Right forelimb (tissue), 1 donor: ENCODE measurements around the gene APOL1.
A peak's percentile ranks its signal among the peaks of the same experiment; 100 is the strongest.
"Not testable (repeated sequence)": the region's sequence is repeated elsewhere in the genome, so short reads cannot be mapped to it uniquely, and the experiment has no call there.

ENCODE experiments used
- DNase-seq: peaks from one replicate; pipeline ENCODE4 v3.0.0-alpha.2; 2018

APOL1 gene

DNA sequence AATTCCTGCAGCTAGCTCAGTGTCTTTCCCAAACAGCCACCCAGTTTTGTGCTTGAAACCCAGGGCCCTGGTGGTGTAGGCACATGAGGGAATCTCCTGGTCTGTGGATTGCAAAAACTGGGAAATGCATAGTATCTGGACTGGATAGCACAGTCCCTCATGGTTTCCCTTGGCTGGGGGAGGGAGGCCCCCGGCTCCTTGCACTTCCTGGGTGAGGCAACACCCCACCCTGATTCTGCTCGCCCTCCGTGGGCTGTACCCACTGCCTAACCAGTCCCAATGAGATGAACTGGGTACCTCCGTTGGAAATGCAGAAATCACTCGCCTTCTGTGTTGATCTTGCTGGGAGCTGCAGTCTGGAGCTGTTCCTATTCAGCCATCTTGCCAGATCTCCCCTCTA lies 19.0 kb downstream of the APOL1 start:
- not testable (repeated sequence) for DNase-seq

DNA sequence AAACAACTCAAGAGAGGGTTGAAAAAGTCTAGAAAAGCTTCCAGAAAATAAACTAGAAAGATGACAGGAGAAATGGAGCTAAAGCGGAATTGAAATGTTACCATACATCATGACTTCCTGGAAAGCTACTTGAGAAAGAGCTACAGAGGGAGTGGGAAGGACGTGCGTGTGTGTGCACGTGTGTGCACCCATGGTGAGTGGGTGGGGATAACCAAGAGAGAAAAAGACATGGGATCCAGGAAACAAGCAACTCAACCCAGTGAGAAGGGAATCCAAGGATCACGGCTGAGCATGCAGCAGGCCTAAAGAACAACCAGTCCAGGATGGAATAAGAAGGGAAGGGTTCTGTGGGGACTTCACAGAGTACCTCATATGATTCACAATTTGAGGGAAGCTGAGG lies 21.6 kb downstream of the APOL1 start:
- DNase-seq: peak; percentile 3

DNA sequence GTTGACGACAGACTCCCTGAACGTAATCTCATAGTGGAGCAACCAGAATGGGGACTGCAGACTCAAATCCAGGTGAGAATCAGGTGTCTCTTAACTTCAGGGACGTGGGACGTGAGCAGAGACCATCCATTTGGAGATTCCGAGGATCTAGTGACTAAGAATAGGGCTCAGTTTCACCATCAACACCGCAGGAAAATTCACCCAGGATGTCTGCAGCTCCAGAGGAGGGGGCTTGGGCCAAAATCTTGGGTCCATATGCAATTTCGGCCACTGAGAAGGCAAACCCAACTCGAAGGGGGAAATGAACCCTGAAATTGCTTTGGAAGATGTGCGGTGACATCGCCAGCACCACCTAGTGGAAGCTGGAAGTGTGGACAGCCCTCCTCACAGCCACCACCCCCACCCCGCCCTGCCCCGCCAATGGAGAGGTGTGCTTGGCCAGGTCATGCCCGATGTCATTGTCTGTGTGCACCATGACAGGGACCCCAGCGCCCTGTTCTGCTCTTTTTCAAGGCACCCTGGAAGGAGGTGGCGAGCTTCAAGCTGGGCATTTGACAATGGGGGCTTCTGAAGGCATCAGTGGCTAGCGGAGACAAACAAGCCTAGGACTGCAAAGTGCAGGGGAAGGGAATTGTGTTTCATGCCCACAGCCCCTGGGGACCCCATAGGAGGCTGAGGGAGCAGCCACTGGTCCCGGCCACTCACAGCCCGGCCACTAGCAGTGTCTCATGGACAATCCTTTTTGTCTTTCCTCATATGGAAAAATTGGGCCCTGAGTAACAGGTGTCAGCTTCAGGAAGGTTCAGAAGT lies 24.8 kb downstream of the APOL1 start:
- peak; percentile 69 for DNase-seq

GRCh38 chr22:36279219-36279666 lies 26.3 kb downstream of the APOL1 start:
- peak; percentile 16 for DNase-seq

GRCh38 chr22:36280379-36280778 lies 27.4 kb downstream of the APOL1 start:
- peak; percentile 38 for DNase-seq

GRCh38 chr22:36281781-36282327 lies 28.9 kb downstream of the APOL1 start:
- DNase-seq: peak; percentile 34

- no peak for DNase-seq
Observed at GRCh38 chr22:36282328-36282831, 29.4 kb downstream of the APOL1 start.

GRCh38 chr22:36284171-36284571 lies 31.2 kb downstream of the APOL1 start:
- peak; percentile 17 for DNase-seq

- peak; percentile 50 for DNase-seq
Observed at GRCh38 chr22:36285017-36285416, 32.1 kb downstream of the APOL1 start.

DNA sequence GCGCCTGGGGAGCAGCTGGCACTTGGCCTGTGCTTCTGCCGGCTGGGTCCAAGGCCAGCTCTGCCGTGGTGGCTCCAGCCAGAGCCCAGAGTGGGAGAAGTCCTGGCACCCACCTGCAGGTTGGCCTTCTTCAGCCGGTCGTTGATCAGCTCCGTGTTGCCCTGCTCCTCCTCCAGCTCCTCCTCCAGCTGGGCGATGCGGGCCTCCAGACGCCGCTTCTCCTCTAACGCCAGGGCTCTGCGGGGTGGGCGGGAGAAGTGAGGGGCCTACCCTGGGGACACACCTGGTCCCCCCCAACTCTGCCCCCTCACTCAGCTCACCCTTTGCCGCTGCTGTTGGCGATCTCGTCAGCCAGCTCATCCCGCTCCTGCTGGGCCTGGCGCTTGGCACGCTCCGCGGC lies 32.6 kb downstream of the APOL1 start:
- DNase-seq: peak; percentile 43

DNA sequence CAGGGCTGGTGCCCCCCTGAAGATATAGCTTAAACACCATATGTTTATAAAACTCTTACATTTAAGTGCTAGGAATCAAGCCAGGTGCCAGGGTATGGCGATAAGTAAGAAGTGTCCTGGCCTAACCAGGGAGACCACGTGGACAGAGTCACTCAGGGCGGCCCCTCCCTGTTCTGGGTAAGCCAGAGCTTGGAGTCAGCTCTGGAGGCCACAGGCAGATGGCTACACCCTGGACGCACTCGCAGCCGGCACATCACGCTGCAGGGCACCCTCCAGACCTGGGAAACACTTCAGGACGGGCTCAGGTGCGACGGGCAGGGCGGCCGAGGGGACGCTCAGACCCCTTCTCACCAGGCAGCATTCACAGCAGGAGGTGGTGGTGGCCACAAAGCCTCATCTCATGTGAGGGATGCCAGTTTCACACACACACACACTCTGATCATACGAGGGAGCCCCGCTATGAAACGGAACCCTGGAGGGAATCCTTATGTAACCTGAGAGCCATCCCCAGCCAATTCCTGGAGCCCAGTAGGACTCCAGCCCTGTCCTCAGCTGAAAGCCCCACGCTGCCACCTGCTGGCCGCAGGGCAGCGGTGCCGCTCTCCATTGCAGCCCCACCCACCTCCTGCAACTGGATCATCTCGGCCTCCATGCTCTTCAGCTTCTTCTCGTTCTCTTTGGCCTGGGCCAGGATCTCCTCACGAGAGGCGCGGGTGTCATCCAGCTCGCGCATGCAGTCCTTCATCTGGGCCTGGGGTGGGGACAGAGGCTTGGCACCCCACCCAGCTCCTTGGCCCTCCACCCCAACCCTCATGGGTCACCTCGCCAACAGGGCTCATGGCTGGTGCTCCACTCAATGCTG lies 33.4 kb downstream of the APOL1 start:
- peak; percentile 81 for DNase-seq

DNA sequence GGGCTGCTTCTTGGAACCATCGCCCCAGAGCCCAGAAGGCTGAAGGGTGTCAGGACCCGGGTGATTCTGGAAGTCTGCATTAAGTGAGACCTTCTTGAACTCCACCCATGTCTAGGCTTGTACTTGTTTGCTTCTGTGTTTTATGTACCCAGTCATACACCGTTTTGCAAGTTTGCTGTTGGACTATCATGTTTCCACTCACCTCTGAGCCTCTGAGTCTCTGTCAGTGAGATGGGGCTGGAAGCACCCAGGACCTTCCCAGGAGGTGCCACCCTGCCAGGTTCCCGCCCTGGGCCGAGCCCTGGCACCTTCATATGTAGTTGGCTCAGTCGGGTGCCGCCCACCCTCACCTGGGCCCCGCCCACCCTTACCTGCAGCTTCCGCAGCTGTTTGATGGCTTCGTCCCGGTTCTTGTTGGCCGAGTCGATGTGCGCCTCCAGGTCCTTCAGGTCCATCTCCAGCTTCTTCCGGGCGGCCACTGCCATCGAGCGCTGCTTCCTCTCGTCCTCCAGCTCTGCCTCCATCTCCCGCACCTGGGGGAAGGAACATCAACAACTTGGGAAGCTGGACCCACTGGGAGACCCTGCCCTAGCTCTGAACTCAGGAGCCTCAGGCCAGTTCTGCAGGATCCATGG lies 35.1 kb downstream of the APOL1 start:
- peak; percentile 29 for DNase-seq

GRCh38 chr22:36288571-36289405 lies 35.9 kb downstream of the APOL1 start:
- DNase-seq: peak; percentile 38

DNA sequence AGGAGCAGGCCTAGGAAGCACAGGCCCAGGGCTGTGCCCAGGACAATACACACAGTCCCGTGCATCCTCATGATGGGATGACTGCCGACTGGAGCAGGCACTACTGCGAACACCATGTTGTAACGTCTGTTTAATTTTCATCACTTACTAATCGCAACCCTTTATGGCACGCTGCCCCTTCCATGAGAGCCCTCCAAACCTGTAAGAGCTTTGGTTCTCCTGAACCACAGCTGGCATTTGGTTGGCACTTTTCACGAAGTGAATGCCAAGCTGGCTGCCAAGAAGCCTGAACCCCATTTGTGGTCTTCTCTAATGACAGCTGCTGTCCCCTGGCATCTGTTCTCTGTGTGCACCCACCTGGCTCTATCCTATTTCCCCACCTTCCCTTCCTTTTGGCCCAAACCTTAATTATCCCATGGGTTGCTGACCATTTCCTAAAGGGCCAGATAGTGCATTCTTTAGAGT lies 36.5 kb downstream of the APOL1 start:
- DNase-seq: peak; percentile 7

DNA sequence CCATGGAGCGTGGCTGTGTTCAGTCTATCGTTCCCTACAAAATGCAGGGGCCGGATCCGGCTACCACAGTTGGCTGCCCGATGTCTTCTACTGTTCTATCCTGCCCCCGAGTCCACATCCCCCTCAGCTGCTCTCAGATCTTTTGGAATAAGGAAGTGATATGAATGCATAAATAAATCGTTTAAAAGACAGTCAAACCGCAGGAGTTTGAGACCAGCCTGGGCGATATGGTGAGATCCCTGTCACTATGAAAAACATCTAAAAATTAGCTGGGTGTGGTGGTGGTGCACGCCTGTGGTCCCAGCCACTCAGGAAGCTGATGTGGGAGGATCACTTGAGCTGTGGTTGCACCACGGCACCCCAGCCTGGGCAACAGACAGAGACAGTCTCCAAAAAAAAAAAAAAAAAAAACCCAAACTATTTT lies 37.0 kb downstream of the APOL1 start:
- not testable (repeated sequence) for DNase-seq

GRCh38 chr22:36290391-36291075 lies 37.6 kb downstream of the APOL1 start:
- DNase-seq: not testable (repeated sequence)

DNA sequence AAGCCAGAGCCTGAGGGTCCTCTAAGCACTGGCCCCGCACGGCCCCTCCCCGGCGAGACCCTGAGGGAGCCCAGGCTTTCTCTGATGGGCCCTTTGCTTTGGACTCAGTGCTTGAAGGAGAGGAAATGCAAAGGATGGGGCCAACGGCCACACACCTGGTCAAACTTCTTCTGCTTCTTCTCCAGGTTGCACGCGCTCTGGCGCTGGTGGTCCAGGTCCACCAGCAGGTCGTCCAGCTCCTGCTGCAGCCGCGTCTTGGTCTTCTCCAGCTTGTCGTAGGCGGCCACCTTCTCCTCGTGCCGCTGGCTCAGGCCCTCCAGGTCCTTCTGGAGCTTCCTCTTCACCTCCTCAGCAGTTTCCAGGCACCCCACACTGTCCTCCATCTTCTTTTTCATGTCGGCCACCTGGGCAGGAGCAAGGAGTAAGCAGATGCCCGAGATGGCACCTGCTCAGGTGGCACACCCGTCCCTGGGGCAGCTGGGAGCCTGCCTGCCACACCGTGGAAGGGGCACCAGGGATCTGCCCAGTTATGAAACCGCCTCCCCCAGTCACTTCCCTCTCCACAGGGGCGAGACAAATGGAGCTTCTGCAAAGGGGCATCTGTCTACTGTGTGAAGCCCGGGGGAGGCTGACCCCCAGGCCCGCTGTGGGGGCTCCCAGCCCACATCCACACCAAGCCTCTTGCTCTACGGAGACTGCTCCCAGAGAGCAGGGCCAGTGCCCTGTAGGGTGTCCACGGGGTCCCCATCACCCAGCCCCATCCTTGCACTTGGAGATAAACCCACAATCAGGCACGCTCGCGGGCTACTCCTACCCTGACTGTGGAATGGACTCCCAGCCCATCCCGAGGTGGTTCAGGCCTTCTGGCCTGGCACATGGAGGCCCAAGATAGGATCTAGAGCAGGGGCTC lies 39.2 kb downstream of the APOL1 start:
- DNase-seq: no peak

- DNase-seq: no peak
Observed at GRCh38 chr22:36292823-36293530, 40.0 kb downstream of the APOL1 start.

DNA sequence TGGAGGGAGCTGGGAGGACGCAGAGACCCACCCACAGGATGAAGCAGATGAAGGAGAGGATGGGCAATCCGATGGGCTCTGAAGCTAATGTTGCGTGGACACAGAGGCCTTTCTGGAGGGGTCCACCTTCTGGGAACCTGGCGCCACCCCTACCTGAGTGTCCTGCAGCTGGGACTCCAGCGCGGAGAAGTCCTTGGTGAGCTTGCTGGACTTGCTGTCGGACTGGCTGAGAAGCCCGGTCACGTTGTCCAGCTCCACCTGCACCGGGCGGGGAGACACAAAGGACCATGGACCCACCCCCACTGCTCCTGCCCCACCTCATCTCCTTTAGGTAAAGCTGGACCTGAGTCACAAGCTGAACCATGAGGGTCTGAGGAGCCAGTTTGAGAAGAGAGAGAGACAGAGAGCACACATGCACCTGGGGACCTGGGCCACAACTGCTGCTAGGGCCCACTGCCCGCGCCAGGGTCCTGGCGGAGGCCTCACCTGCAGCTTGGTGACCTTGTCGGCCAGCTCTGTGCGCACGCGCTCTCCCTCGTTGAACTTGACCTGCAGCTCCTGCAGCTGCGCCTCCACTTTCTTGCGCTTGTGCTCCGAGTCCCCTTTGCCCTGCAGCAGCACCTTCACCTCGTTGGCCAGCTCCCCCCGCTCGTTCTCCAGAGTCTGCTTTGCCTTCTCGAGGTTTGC lies 40.8 kb downstream of the APOL1 start:
- no peak for DNase-seq
